Suprapubic skin (tissue), 3 donors: ENCODE results near the gene ARPC1B.

Experiments
- EP300 ChIP-seq: sonication (generic); formaldehyde crosslinking; IDR thresholded peaks from one replicate; pipeline ENCODE4 v1.6.1; 2017; ENCODE audit warnings: antibody characterized with exemption
- TF ChIP-seq, protein P1 (sequence below), 2 donors: fragments of 200-600 bp in 1 of 2; fragments of 450-650 bp in 1 of 2; sonication (generic) in 1 of 2; IDR thresholded peaks; one replicate each; pipeline ENCODE4 v1.5.1; 2016 to 2019; ENCODE audit warnings: antibody characterized with exemption in 2 of 2, mild to moderate bottlenecking in 1 of 2, moderate library complexity in 1 of 2

GRCh38 chr7:99399597-99399996, 25.1 kb downstream of the ARPC1B start:
- TF ChIP-seq, protein P1, sequence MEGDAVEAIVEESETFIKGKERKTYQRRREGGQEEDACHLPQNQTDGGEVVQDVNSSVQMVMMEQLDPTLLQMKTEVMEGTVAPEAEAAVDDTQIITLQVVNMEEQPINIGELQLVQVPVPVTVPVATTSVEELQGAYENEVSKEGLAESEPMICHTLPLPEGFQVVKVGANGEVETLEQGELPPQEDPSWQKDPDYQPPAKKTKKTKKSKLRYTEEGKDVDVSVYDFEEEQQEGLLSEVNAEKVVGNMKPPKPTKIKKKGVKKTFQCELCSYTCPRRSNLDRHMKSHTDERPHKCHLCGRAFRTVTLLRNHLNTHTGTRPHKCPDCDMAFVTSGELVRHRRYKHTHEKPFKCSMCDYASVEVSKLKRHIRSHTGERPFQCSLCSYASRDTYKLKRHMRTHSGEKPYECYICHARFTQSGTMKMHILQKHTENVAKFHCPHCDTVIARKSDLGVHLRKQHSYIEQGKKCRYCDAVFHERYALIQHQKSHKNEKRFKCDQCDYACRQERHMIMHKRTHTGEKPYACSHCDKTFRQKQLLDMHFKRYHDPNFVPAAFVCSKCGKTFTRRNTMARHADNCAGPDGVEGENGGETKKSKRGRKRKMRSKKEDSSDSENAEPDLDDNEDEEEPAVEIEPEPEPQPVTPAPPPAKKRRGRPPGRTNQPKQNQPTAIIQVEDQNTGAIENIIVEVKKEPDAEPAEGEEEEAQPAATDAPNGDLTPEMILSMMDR (IDR thresholded peaks at IDR 0.05), result no peak
- no peak for TF ChIP-seq EP300
